ENCODE data around the gene PSG5.
"Not testable (repeated sequence)": the region's sequence is repeated elsewhere in the genome, so short reads cannot be mapped to it uniquely, and the experiment has no call there.

DNA sequence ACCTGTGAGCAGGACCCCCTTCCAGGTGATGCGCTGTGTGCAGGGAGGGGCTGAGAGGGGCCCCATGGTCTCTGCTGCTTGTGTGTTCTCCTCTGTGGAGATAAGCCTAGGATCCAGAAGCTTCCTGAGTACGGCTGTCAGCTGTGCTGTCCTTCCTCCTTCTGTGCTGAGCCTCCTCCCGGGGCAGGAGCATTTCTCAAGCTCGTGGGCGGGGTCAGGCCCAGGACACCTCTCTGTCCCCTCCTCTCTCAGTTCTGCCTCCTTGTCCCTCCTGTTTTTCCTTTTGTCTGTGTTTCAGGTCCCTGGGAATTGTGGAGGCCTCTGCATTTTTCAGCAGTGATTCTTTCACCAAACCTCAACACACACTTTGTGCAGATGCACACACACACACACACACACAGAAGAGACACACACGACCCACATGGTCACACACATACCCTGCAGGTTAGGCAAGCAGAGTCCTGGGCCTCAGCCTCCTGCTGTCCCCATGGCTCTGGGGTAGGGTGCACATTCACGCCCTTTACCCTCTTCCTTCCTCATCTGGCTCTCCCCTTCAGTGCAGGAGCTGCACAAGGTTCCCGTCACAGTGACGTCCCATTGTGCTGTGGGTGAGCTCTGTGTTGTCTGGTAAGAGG lies 19.3 kb upstream of the PSG5 start, which contains the start of gene PSG4:
- TF ChIP-seq, protein P1, sequence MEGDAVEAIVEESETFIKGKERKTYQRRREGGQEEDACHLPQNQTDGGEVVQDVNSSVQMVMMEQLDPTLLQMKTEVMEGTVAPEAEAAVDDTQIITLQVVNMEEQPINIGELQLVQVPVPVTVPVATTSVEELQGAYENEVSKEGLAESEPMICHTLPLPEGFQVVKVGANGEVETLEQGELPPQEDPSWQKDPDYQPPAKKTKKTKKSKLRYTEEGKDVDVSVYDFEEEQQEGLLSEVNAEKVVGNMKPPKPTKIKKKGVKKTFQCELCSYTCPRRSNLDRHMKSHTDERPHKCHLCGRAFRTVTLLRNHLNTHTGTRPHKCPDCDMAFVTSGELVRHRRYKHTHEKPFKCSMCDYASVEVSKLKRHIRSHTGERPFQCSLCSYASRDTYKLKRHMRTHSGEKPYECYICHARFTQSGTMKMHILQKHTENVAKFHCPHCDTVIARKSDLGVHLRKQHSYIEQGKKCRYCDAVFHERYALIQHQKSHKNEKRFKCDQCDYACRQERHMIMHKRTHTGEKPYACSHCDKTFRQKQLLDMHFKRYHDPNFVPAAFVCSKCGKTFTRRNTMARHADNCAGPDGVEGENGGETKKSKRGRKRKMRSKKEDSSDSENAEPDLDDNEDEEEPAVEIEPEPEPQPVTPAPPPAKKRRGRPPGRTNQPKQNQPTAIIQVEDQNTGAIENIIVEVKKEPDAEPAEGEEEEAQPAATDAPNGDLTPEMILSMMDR (IDR thresholded peaks at IDR 0.05), result not testable (repeated sequence)
- TF ChIP-seq POLR2A (IDR thresholded peaks at IDR 0.05), result not testable (repeated sequence)

Measured in ovary (tissue), 3 donors.